Measurements from ENCODE around the gene NCKAP1.
"Not testable (repeated sequence)": the region's sequence is repeated elsewhere in the genome, so short reads cannot be mapped to it uniquely, and the experiment has no call there.

The NCKAP1 gene

GRCh38 chr2:182887753-182888415 is 150.4 kb downstream of the NCKAP1 start:
- in situ Hi-C loops (cut with MboI; ENCODE audit: low sequenced_read_pairs): no loop called here

GRCh38 chr2:182887093-182887492 is 151.2 kb downstream of the NCKAP1 start:
- in situ Hi-C loops (cut with MboI; ENCODE audit: low sequenced_read_pairs): no loop called here

- in situ Hi-C loops (cut with MboI; ENCODE audit: low sequenced_read_pairs): no loop called here
Observed at GRCh38 chr2:182885771-182886170, 152.5 kb downstream of the NCKAP1 start.

- in situ Hi-C loops (cut with MboI; ENCODE audit: low sequenced_read_pairs): no loop called here
Observed at GRCh38 chr2:182883451-182883850, 154.8 kb downstream of the NCKAP1 start.

- in situ Hi-C loops (cut with MboI; ENCODE audit: low sequenced_read_pairs): not testable (repeated sequence)
Observed at GRCh38 chr2:182880100-182880499, 158.2 kb downstream of the NCKAP1 start.

GRCh38 chr2:182876653-182877052 is 161.6 kb downstream of the NCKAP1 start:
- in situ Hi-C loops (cut with MboI; ENCODE audit: low sequenced_read_pairs): not testable (repeated sequence)

GRCh38 chr2:182870227-182870626 is 168.0 kb downstream of the NCKAP1 start:
- in situ Hi-C loops (cut with MboI; ENCODE audit: low sequenced_read_pairs): no loop called here

- in situ Hi-C loops (cut with MboI; ENCODE audit: low sequenced_read_pairs): no loop called here
Observed at GRCh38 chr2:182868054-182868796, 170.0 kb downstream of the NCKAP1 start.

- in situ Hi-C loops (cut with MboI; ENCODE audit: low sequenced_read_pairs): no loop called here
Observed at GRCh38 chr2:182867426-182868053, 170.7 kb downstream of the NCKAP1 start.

- in situ Hi-C loops (cut with MboI; ENCODE audit: low sequenced_read_pairs): no loop called here
Observed at GRCh38 chr2:182866461-182867406, 171.5 kb downstream of the NCKAP1 start, which contains the start of gene FRZB. Gene FRZB (minus strand): TSS chr2:182866637. CDS start chr2:182866552, 85 bp downstream.

- in situ Hi-C loops (cut with MboI; ENCODE audit: low sequenced_read_pairs): no loop called here
Observed at GRCh38 chr2:182866095-182866460, 172.2 kb downstream of the NCKAP1 start.

GRCh38 chr2:182864949-182865570 is 173.2 kb downstream of the NCKAP1 start:
- in situ Hi-C loops (cut with MboI; ENCODE audit: low sequenced_read_pairs): no loop called here

GRCh38 chr2:182863642-182864041 is 174.6 kb downstream of the NCKAP1 start:
- in situ Hi-C loops (cut with MboI; ENCODE audit: low sequenced_read_pairs): no loop called here

GRCh38 chr2:182862091-182862490 is 176.2 kb downstream of the NCKAP1 start:
- in situ Hi-C loops (cut with MboI; ENCODE audit: low sequenced_read_pairs): no loop called here

GRCh38 chr2:182860858-182861257 is 177.4 kb downstream of the NCKAP1 start:
- in situ Hi-C loops (cut with MboI; ENCODE audit: low sequenced_read_pairs): no loop called here
